NCI-H446 treated with DMSO at 0.1 percent for 48 hours (cell line): ENCODE measurements around the gene JAM2.

Source experiments
- DNase-seq: peaks from one replicate; lab custom pipeline; 2025; lab: John Stamatoyannopoulos, UW

JAM2 gene

DNA sequence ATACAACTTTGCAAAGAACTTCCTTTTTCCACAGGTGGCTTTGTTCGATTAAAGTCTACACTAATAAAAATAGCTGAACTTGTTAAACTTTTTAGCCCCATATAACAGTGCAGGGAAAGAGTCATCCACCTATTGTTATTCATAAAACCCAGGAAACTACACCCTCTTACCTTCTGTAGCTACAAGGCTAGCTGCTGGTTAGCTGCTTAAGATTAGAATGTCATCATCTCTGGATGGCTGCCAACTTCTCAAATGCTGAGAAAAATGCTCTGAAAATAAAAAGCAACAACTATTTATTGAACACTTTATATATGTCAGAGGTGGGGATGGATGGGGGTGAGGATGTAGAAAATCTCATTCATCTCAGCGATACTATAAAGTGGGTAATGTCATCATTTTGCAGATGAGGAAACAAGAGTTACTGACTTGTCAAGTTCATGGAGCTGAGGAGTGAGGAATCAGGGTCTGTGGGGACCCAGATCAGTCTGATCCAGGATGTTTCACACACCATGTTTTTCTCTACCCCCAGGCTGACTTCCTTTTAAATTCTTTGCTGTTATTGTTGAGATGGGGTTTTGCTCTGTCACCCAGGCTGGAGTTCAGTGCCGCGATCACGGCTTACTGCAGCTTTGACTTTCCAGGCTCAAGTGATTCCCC lies 78.6 kb downstream of the JAM2 start:
- DNase-seq: no peak

GRCh38 chr21:25721987-25722386 lies 82.9 kb downstream of the JAM2 start:
- DNase-seq: no peak

DNA sequence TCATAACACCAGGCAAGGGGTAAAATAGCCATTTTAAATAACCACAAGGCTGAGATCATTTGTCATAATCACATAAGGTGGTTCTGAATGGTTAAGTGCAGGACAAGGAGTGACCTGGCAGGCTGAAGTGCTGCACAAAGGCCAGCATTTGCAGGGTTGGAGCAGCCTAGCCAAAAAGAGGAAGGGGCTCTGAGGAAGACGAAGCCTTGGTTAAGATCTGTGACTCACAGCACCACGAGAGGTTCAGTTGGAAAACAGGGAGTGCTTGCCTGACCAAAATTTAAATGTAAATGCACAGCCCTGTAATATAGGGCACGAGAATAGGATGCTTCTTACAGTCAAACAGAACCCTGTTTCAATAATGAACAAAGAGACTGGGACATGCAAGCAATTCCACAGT lies 83.6 kb downstream of the JAM2 start:
- DNase-seq: no peak

DNA sequence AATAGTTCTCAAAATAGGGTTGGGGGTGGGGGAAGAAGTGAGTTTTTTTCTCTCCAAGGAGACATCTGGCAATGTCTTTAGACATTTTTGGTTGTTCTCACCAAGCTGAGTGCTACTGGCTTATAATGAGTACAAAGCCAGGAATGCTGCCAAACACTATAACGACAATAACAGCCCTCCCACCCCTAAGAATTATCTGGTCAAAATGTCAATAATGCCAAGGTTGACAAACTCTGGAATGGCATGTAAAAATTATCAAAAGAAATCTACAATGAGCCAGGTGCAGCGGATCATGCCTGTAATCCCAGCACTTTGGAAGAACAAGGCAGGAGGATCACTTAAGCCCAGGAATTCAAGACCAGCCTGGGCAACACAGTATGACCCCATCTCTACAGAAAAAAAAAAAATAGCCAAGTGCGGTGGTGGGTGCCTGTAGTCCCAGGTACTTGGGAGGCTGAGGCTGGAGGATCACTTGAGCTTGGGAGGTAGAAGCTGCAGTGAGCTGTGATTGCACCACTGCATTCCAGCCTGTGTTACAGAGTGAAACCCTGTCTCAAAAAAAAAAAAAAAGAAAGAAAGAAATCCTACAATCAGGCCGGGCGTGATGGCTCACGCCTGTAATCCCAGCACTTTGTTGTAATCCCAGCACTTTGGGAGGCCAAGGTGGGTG lies 93.2 kb downstream of the JAM2 start:
- DNase-seq: no peak

DNA sequence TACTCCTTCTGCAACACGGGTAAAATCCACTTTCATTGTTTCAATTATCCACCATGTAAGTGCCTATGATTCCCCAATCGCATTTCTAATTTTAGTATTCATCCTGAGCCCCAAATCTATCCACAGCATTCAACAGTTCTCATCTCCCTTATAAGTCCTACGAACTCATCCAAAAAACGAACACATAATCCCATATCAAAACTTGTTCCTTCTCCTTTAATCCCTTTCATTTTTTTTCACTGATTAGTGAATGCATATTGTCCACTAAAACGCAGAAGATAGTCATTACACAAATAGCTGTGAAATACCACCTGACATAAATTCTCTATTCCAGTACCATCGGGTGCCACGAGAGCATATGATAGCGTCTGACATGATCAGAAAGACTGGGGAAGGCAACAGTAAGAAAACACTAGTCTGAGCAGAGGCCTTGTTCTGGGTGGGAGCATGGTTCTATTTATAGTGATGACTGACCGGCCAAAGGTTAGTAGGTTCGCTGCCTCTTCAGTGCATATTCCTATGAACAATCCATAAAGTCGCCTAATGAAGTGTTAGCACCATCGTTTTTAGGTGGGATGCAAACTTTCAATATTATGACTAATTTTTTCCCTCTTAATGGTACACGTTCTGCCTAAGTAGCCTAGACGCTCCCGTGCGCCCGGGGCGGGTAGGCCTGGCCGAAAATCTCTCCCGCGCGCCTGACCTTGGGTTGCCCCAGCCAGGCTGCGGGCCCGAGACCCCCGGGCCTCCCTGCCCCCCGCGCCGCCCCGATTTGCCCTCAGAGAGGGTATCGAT lies 95.0 kb downstream of the JAM2 start:
- no peak for DNase-seq

DNA sequence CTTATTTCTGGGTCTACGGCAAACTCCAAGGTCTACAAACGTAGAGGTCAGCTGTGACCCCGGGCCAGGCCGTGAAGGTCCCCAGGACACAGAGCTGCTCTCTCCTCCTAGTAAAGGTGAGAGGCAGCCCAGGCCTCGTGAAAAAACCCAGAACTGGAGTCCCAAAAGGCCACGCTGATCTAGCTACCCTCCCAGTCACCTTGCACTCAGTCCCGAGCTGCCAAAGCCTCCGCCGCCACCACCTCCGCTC lies 95.5 kb downstream of the JAM2 start:
- DNase-seq: no peak

GRCh38 chr21:25734904-25735645 lies 96.0 kb downstream of the JAM2 start, which contains the start of the genes ATP5PF and GABPA:
TSS of gene ATP5PF (minus strand) at chr21:25734904. CDS start at chr21:25729794, 5,110 bp downstream.
TSS of gene GABPA (plus strand) at chr21:25734972. CDS start at chr21:25741599, 6,627 bp downstream.
- peak; percentile 99 for DNase-seq

GRCh38 chr21:25735646-25736597 lies 96.9 kb downstream of the JAM2 start:
- DNase-seq: peak; percentile 79

DNA sequence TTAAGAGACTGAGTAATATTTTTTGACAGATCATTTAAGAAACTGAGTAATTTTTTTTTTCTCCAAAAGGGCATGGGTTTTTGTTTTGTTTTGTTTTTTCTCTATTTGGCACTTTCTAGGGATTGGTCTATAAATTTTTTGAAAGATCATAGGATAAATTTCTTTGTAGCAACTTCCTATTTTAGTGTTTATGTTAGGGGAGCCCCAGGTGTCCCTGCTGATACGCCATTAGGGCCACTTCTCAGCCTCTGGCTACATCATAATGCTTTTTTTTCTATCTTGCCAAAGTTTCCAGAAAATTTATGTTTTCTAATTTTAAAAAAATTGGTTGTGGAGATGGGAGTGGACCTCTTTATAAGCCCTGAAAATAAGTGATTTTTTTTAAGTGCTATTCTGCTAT lies 98.4 kb downstream of the JAM2 start:
- DNase-seq: no peak

DNA sequence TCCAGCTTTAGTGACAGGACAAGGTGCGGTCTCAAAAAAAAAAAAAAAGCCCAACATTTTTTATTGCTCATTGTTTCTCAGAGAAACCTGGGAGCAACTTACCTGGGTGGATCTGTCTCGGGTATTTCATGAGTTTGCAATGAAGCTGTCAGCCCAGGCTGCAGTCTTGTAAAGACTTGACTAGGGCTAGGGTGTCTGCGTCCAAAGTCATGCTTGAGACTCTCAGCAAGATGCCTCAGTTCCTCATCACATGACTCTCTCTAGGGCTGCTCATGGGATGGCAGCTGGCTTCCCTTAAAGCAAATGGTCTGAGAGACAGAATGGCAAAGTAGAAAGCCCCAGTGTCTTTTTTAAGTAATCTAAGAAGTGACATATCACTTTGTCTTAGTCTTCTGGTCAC lies 103.8 kb downstream of the JAM2 start:
- no peak for DNase-seq

DNA sequence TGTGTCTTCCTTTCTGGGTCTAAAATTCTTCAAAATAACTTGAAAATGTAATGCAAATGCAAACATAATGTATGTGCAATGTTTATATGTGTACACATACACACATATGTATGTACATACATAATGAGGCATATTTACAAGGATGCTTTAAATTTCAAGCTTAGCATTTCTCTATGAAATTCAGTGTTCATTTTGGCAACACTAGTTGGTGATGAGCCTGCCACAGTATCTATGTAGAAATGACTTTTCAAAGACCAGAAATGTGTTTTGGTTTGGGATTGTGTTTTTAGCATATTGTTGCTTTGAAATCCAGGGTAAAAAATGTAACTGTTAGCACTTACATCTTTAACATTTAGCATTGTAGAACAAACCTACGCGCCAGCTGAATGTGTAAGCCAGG lies 105.8 kb downstream of the JAM2 start:
- DNase-seq: no peak

DNA sequence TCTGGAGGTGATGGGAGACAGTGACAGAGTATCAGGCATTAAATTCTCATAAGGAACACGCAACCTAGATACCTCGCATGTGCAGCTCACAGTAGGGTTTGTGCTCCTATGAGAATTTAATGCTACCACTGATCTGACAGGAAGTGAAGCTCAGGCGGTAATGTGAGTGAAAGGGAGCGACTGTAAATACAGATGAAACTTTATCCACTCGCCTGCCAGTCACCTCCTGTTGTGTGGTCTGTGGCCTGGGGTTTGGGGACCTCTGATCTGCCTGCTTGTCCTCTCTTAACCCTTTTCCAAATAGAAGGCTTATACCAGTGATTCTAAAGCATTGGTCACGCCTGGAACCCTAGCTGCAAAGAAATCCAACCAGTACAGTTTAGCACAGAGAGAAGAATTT lies 111.0 kb downstream of the JAM2 start:
- DNase-seq: no peak

DNA sequence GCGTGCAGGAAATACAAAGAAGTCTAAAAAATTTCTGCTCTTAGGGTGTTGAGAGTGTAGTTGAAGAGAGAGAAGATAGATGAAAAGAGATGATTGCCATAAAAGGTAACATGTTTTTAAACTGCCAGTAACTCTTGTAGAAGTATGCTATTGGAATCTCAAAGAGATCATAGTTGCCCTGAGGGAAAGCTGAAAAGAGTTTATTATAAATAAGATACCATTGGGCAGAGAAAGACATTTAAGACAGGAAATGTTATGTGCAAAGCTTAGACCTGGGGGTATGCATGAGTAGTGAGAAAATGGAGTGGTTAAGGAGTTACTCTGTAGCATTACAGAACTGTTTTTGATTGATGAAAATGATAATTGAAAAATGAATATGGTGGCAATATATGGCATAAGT lies 113.4 kb downstream of the JAM2 start:
- no peak for DNase-seq

- no peak for DNase-seq
Measured at GRCh38 chr21:25756190-25756932, 117.3 kb downstream of the JAM2 start.

DNA sequence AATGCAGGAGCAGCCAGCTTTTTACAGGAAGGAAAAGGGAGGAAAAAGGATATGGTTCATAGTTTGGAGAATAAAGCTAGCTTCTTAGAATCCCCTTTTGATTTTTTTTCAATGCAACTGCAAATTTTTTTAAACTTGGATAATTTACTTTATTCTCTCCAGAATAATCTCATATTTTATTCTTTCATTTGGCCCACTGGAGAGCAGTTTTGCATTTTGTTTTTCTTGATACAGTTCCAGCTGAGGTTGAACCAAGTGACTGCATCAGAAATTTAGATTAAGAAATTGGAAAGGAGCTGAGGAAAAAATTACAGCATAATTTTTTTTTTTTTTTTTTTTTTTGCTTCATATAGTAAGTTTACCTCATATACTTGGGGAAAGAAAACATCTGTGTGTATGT lies 118.5 kb downstream of the JAM2 start:
- no peak for DNase-seq

- no peak for DNase-seq
Measured at GRCh38 chr21:25759573-25759972, 120.5 kb downstream of the JAM2 start.

DNA sequence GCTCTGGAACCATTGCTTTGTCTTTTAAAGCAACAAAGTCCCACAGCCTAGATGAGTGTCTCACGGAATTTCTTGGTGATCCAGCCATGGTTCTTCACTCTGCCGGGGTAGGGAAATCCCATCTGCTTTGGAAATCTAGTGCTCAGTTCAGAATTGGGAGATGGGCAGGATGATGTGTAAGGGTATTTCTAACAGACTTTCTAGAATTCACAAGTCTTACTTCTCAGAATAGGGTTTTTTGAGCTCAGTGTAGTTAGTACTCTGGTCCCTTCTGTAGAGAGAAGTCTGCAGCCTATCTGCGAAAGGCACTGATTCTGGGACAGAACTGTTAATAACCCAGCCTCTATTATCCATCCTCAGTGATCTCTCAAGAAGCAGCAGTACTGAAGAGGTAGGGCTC lies 121.0 kb downstream of the JAM2 start:
- DNase-seq: no peak

GRCh38 chr21:25760677-25761076 lies 121.6 kb downstream of the JAM2 start:
- DNase-seq: no peak

- DNase-seq: no peak
Measured at GRCh38 chr21:25764065-25764464, 125.0 kb downstream of the JAM2 start.
